GM19372 (cell line): Measurements from ENCODE around the gene GPR161.
"Not testable (repeated sequence)": the region's sequence is repeated elsewhere in the genome, so short reads cannot be mapped to it uniquely, and the experiment has no call there.

Experiments used
- ATAC-seq: cut with Tn5 transposase; IDR thresholded peaks from one replicate; pipeline ENCODE4 v1.9.1; 2021; ENCODE audit warnings: mild to moderate bottlenecking, low read depth, moderate library complexity; ENCODE audit not compliant: unreplicated experiment

GPR161 gene

GRCh38 chr1:168136709-168137514 lies at the start of gene GPR161:
GPR161 (minus strand) TSS chr1:168136930; CDS start chr1:168104850, 32,080 bp downstream.
- ATAC-seq: no peak

GRCh38 chr1:168181063-168181720 lies 44.5 kb upstream of the GPR161 start:
- ATAC-seq: not testable (repeated sequence)

GRCh38 chr1:168180148-168180524 lies 43.4 kb upstream of the GPR161 start:
- no peak for ATAC-seq

- ATAC-seq: no peak
These were observed 42.9 kb upstream of the GPR161 start for GRCh38 chr1:168179438-168180147.

- ATAC-seq: peak; percentile 91
These were observed 42.1 kb upstream of the GPR161 start, which contains the start of gene TIPRL for GRCh38 chr1:168178638-168179437. TIPRL (plus strand) TSS chr1:168178962; CDS start chr1:168179078, 116 bp downstream.

- ATAC-seq: no peak
These were observed 41.5 kb upstream of the GPR161 start for GRCh38 chr1:168178227-168178637.

GRCh38 chr1:168172250-168172915 lies 35.7 kb upstream of the GPR161 start:
- ATAC-seq: no peak

GRCh38 chr1:168170564-168171508 lies 34.1 kb upstream of the GPR161 start:
- no peak for ATAC-seq

- no peak for ATAC-seq
These were observed 31.1 kb upstream of the GPR161 start for GRCh38 chr1:168167806-168168205.

- ATAC-seq: no peak
These were observed 28.0 kb upstream of the GPR161 start for GRCh38 chr1:168164771-168165170.

- ATAC-seq: no peak
These were observed 26.9 kb upstream of the GPR161 start for GRCh38 chr1:168163670-168164069.

GRCh38 chr1:168161459-168161858 lies 24.7 kb upstream of the GPR161 start:
- no peak for ATAC-seq

- no peak for ATAC-seq
These were observed 23.2 kb upstream of the GPR161 start for GRCh38 chr1:168159979-168160378.

GRCh38 chr1:168159251-168159650 lies 22.5 kb upstream of the GPR161 start:
- no peak for ATAC-seq

GRCh38 chr1:168157638-168158037 lies 20.9 kb upstream of the GPR161 start:
- ATAC-seq: no peak

GRCh38 chr1:168155910-168156309 lies 19.2 kb upstream of the GPR161 start:
- ATAC-seq: no peak

GRCh38 chr1:168154707-168155106 lies 18.0 kb upstream of the GPR161 start:
- not testable (repeated sequence) for ATAC-seq

- no peak for ATAC-seq
These were observed 15.2 kb upstream of the GPR161 start for GRCh38 chr1:168151935-168152334.

- no peak for ATAC-seq
These were observed 13.6 kb upstream of the GPR161 start for GRCh38 chr1:168150283-168150682.
